Ishikawa (cell line): Measurements from ENCODE around the gene LATS2.
A peak's percentile ranks its signal among the peaks of the same experiment; 100 is the strongest.

Experiments
- CEBPB ChIP-seq: IDR thresholded peaks from 2 replicates; pipeline ENCODE4 v1.6.1; 2012
- CREB1 ChIP-seq: IDR thresholded peaks from 2 replicates; pipeline ENCODE4 v1.6.1; 2012; ENCODE audit warnings: low read depth
- EGR1 ChIP-seq: IDR thresholded peaks from 2 replicates; pipeline ENCODE4 v1.6.1; 2012
- EP300 ChIP-seq: IDR thresholded peaks from 2 replicates; pipeline ENCODE4 v1.6.1; 2012; ENCODE audit warnings: borderline replicate concordance
- FOXM1 ChIP-seq: IDR thresholded peaks from 2 replicates; pipeline ENCODE4 v1.6.1; 2012; ENCODE audit warnings: low read depth, borderline replicate concordance
- MAX ChIP-seq: IDR thresholded peaks from 2 replicates; pipeline ENCODE4 v1.6.1; 2012
- NFIC ChIP-seq: IDR thresholded peaks from 2 replicates; pipeline ENCODE4 v1.6.1; 2012
- RAD21 ChIP-seq: IDR thresholded peaks from 2 replicates; pipeline ENCODE4 v1.6.1; 2012; ENCODE audit warnings: low read depth
- TAF1 ChIP-seq: IDR thresholded peaks from 2 replicates; pipeline ENCODE4 v1.6.1; 2012; ENCODE audit warnings: low read depth, mild to moderate bottlenecking
- TCF12 ChIP-seq: IDR thresholded peaks from 2 replicates; pipeline ENCODE4 v1.6.1; 2012; ENCODE audit warnings: low read depth
- TEAD4 ChIP-seq: IDR thresholded peaks from 2 replicates; pipeline ENCODE4 v1.6.1; 2012
- USF1 ChIP-seq: IDR thresholded peaks from 2 replicates; pipeline ENCODE4 v1.6.1; 2012
- YY1 ChIP-seq: IDR thresholded peaks from 2 replicates; pipeline ENCODE4 v1.6.1; 2012; ENCODE audit warnings: low read depth
- ZBTB7A ChIP-seq: IDR thresholded peaks from 2 replicates; pipeline ENCODE4 v1.6.1; 2012; ENCODE audit warnings: low read depth
- TF ChIP-seq, protein P1 (sequence below): IDR thresholded peaks from 2 replicates; pipeline ENCODE4 v1.6.1; 2012; ENCODE audit warnings: low read depth, mild to moderate bottlenecking

Gene LATS2

DNA sequence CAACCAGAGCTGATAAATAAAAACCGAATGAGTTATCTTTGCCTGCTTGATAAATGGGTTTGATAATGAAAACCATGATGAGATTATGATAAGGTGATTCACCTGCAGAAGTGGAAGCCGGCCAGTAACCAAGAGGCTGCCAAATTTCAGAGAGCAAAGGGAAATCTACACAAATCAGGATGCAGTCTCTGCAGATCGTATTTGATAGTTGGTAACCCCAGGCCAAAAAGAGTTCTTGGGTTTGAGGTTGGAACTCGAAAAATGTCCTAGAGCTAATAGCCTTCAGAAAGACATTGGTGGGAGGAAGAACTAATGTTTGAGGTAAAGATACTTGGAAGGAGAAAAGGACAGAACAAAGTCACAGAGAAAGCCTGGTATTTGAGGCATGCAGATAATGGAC is 9.6 kb upstream of the LATS2 start:
- no peak for TF ChIP-seq EP300
- no peak for TF ChIP-seq TEAD4
- TF ChIP-seq MAX, result no peak
- no peak for TF ChIP-seq NFIC
- TF ChIP-seq CEBPB, result no peak
- TF ChIP-seq USF1, result no peak
- no peak for TF ChIP-seq ZBTB7A
- no peak for TF ChIP-seq RAD21
- TF ChIP-seq FOXM1, result no peak

GRCh38 chr13:21069561-21070004 is 8.2 kb upstream of the LATS2 start:
- TF ChIP-seq CEBPB, result peak; percentile 99
- TF ChIP-seq TCF12, result no peak

DNA sequence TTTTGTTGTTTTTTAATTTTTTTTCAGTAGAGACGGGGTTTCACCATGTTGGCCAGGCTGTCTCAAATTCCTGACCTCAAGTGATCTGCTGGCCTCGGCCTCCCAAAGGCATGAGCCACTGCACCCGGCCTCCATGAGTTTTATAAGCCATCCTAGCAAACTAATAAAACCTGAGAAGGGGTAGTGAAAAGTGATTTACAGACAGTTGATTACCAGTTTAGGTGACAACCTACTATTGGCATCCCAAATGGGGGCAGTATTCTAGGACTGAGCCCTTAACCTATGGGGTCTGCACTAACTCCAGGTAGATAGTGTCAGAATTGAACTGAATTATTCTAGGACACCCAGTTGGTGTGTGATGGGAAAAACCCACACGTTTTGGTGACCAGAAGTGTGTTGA is 6.5 kb upstream of the LATS2 start:
- no peak for TF ChIP-seq FOXM1

GRCh38 chr13:21066946-21067345 is 5.6 kb upstream of the LATS2 start:
- TF ChIP-seq NFIC (no peak), TEAD4 (no peak), YY1 (no peak)

GRCh38 chr13:21065686-21066085 is 4.3 kb upstream of the LATS2 start:
- TF ChIP-seq FOXM1 (no peak), EP300 (no peak), TAF1 (no peak), YY1 (no peak), EGR1 (no peak)

DNA sequence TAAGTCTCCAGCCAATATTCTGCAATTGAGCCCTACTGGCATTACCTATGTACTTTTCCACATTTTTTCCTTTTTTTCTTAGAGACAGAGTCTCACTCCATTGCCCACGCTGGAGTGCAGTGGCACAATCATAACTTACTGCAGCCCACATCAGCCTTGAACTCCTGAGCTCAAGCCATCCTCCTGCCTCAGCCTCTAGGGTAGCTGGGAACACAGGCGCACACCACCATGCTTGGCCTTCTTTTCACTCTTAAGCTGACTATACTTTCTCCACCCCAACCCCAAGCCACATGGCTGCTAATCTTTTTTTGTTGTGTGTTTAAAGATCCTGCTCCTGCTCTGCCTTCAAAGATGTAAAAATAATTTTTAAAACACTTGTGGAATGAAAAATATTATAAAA is 1.6 kb upstream of the LATS2 start:
- TF ChIP-seq TEAD4 (no peak), NFIC (no peak), CREB1 (no peak), EGR1 (no peak), FOXM1 (no peak), TCF12 (no peak), TAF1 (no peak)
- TF ChIP-seq, protein P1, sequence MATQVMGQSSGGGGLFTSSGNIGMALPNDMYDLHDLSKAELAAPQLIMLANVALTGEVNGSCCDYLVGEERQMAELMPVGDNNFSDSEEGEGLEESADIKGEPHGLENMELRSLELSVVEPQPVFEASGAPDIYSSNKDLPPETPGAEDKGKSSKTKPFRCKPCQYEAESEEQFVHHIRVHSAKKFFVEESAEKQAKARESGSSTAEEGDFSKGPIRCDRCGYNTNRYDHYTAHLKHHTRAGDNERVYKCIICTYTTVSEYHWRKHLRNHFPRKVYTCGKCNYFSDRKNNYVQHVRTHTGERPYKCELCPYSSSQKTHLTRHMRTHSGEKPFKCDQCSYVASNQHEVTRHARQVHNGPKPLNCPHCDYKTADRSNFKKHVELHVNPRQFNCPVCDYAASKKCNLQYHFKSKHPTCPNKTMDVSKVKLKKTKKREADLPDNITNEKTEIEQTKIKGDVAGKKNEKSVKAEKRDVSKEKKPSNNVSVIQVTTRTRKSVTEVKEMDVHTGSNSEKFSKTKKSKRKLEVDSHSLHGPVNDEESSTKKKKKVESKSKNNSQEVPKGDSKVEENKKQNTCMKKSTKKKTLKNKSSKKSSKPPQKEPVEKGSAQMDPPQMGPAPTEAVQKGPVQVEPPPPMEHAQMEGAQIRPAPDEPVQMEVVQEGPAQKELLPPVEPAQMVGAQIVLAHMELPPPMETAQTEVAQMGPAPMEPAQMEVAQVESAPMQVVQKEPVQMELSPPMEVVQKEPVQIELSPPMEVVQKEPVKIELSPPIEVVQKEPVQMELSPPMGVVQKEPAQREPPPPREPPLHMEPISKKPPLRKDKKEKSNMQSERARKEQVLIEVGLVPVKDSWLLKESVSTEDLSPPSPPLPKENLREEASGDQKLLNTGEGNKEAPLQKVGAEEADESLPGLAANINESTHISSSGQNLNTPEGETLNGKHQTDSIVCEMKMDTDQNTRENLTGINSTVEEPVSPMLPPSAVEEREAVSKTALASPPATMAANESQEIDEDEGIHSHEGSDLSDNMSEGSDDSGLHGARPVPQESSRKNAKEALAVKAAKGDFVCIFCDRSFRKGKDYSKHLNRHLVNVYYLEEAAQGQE, result no peak

DNA sequence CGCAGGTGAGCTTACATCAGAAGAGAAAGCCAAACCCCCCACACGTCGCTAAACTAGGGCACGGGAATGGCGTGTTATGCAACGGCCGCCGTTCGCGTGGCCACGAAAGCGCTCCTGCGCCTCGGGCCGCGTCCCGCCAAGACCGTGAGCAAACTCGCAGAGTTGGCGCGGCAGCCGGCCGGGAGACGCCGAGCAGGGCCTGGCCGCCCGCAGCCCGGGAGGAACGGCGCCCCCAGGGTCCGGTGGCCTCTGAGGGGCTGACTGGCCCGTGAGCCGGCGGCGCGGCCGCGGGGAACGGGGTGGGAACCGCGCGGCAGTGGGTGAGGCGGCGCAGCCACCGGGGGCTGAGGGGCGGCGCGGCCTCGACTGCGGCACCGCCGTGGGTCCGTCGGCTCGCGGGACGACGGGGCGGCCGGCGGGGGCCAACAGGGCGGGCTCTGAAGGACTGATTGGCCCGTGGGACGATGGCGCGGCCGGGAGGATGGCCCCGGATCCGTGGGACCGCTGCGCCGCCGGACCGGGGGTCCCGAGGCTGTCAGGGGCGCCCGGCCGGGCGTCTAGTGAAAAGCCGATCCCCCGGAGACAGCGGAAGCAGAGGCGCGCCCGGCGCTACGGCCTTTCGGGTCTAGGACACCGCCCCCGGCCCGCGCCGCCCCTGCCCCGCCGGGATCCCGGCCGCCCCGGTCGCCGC is 903 bp downstream of the LATS2 start:
- TF ChIP-seq ZBTB7A (peak; percentile 1; the same call in 1 of the 2 replicates), CEBPB (0 out of 2 replicates have a peak, but pooled peaks have one; percentile 35), MAX (peak; percentile 47; the same call in 1 of the 2 replicates)
- TF ChIP-seq, protein P1, result no peak

DNA sequence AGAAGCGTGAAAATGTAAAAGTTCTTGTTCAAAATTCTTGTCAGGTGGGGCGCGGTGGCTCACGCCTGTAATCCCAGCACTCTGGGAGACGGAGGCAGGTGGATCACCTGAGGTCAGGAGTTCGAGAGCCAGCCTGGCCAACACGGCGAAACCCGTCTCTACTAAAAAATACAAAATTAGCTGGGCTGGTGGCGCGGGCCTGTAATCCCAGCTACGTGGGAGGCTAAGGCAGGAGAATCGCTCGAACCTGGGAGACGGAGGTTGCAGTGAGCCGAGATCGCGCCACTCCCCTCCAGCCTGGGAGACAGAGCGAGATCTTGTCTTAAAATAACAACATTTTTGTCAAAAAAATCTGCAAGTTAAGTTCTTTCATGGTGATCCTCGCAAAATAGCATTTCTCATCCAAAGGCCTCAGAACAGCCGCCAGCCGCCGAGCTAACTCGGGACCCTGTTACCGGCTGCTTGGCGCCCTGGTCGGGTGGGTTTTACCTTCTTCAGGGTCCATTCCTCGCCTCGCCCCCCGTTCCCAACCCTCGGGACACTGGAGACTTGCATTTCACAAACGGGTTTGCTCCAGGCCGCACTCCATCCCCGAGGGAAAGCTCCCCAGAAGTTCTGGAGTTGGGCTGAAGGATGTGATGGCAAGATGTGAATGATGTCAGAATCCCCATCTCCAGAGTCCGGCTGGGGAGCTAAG is 1.6 kb downstream of the LATS2 start:
- TF ChIP-seq, protein P1, result no peak
- no peak for TF ChIP-seq YY1
